ENCODE measurements around the gene FBXW11.

- TF ChIP-seq CTCF (conservative IDR thresholded peaks at IDR 0.05; ENCODE audit: low read length) (no peak), EZH2phosphoT487 (IDR thresholded peaks at IDR 0.05; ENCODE audit: borderline replicate concordance) (no peak)
These were observed 107.6 kb downstream of the FBXW11 start for GRCh38 chr5:171898879-171899278.

Data from Loucy (cell line).